ENCODE data around the gene FGFR2.

FGFR2 gene

DNA sequence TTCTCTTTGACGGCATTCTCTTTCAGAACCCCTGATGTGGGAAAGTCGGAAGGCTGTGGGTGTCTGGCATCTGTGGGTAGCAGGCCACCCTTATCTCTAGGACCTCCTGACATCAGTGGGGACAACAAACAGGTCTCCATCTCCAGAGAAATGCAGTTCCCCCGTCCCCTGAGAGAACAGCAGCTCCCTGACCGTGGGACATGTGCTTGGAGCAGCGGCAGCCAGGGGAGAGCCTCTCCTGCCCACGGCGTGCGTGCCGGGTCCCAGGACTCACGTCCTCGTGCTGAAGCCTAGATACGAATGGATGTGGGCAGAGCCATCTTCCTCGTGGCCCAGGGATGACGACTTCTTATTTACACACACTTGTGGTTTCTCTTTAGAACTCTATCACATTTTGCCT, 133.0 kb downstream of the FGFR2 start:
- TF ChIP-seq, protein P1, sequence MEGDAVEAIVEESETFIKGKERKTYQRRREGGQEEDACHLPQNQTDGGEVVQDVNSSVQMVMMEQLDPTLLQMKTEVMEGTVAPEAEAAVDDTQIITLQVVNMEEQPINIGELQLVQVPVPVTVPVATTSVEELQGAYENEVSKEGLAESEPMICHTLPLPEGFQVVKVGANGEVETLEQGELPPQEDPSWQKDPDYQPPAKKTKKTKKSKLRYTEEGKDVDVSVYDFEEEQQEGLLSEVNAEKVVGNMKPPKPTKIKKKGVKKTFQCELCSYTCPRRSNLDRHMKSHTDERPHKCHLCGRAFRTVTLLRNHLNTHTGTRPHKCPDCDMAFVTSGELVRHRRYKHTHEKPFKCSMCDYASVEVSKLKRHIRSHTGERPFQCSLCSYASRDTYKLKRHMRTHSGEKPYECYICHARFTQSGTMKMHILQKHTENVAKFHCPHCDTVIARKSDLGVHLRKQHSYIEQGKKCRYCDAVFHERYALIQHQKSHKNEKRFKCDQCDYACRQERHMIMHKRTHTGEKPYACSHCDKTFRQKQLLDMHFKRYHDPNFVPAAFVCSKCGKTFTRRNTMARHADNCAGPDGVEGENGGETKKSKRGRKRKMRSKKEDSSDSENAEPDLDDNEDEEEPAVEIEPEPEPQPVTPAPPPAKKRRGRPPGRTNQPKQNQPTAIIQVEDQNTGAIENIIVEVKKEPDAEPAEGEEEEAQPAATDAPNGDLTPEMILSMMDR (IDR thresholded peaks at IDR 0.05; ENCODE audit: low read depth, low read length), result no peak
- H3K4me3 ChIP-seq (ENCODE audit: low read depth, low read length), result no peak overlapping the region

DNA sequence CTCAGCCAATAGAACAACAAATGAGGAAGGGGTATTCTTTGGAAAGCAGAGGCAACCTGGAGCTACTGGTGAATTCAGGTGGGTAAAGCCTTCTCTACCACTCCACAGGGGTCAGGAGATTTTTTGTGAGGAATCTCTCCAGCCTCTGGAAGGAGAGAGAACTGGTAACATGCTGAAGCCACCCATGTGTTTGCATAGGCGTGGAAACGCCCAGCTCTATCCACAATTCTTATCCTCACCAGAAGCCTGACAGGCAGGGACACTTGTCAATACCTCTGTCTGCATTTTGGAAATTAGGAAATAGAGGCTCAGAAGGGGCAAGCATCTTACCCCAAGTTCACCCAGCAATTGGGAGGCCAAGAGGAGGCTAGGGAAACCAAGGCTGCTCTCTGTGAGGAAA, 133.7 kb downstream of the FGFR2 start:
- H3K4me3 ChIP-seq (ENCODE audit: low read depth, low read length), result no peak overlapping the region
- TF ChIP-seq, protein P1 (IDR thresholded peaks at IDR 0.05; ENCODE audit: low read depth, low read length), result no peak

DNA sequence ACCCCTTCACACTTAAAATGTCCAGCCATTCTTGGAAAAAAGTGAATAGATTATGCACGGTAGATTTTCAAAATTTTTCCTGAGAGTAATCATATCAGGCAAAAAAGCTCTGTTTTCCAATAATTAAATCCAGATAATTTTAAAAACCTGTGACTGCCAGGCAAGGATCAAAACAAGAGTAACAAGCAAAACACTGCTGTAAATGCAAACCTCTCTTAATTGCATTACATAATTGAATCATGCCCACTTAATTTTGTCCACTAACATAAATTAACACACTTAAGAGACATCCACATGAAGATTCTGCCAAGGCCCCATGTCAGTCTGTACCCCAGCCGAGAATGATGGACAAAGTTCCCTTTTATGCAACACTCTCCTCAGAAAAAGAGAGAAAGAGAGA, 135.3 kb downstream of the FGFR2 start:
- no peak overlapping the region for H3K4me3 ChIP-seq (ENCODE audit: low read depth, low read length)
- TF ChIP-seq, protein P1 (IDR thresholded peaks at IDR 0.05; ENCODE audit: low read depth, low read length), result no peak

DNA sequence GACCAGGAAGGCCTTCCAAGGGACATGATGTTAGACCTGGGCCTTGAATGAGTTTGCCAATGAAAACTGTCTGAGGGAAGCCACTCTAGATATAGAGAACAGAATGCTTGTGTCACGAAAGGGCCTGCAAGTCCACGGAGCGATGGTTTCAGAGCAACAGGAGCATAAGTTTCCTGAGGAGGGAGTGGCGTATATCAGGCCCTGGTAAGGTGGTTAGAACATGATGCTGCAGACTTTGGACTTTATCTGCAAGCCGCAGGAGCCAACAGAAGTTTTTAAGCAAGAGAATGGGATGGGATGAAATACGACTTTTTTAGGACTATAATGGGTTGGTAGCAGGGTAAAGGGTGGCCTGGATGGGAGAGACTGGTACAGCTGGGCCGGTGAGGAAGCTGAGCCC, 136.0 kb downstream of the FGFR2 start:
- TF ChIP-seq, protein P1 (IDR thresholded peaks at IDR 0.05; ENCODE audit: low read depth, low read length), result no peak
- H3K4me3 ChIP-seq (ENCODE audit: low read depth, low read length), result no peak overlapping the region

DNA sequence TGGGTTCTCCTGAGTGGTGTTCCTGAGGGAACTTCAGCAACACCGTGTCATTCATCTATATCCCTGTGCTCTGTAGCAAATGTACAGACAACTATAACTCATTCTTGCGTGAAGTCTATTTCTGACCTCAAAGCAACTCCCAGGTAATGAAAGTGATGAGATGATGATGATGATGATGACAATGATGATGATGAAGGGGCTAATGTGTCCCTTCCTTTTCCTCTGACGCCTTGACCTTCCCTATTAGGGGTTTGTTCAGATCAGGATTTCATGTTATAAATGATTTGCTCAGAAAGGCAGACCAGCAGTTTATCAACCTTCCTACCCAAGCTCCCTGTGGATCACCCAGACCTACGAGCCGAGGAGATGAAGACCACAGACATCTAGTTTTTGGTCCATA, 136.9 kb downstream of the FGFR2 start:
- no peak overlapping the region for H3K4me3 ChIP-seq (ENCODE audit: low read depth, low read length)
- TF ChIP-seq, protein P1 (IDR thresholded peaks at IDR 0.05; ENCODE audit: low read depth, low read length), result no peak

DNA sequence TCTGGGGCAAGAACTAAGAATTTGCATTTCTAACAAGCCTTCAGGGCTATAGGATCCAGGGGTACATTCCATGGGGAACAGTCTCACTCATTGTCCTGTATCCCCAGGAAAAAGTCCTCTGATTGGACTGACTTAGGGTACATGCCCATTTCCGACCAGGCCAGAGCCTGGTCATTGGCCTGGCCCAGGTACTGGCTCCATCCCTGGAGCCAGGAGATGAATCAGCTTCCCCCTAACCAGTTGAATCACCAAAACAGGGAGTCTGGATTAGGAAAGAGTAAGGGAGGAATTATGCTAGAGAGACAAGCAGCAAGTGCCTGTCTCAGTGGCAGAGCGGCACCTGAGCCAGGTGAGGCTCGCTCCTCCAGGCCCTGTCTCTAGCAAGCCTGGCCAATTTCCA, 137.5 kb downstream of the FGFR2 start:
- H3K4me3 ChIP-seq (ENCODE audit: low read depth, low read length), result no peak overlapping the region
- TF ChIP-seq, protein P1 (IDR thresholded peaks at IDR 0.05; ENCODE audit: low read depth, low read length), result no peak

DNA sequence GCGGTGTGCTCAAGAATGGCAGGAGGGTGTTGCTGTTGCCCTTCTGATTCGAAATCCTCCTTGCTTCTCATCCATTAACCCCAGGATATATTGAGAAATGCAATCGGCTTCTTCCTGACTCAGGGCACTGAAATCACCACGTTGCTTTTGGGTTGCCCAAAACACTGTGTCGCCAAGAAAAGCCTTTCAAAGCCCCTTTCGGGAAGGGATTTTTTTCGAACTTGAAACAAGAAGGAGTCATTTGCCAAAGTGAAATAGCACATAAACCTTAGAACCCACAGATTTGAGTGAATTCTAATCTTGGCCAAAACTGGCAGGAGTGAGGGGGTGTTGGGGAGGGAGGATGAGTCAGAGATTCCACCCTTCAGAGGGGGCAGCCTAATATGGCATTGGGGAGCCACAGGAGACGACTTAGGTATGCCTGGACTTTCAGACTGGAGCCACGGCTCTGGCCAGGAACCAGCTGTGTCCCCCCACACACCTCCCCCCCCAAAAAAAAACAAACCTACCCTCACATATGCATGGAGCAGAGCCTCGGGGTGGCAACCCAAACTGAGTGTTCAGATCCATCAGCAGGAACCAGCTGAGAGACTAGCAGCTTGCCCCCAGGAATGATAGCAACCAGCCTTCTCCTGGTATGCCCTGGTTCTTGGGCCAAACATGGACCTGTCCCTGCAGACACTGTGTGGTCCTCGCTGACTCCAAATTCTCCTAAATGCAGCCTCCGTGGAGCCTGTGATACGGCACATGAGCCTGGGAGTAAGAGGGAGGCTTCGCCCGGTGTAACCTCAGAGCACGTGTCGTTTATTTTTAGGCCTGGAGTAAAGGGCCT, 138.4 kb downstream of the FGFR2 start:
- TF ChIP-seq, protein P1 (IDR thresholded peaks at IDR 0.05; ENCODE audit: low read depth, low read length), result no peak
- no peak overlapping the region for H3K4me3 ChIP-seq (ENCODE audit: low read depth, low read length)
